HG02840 (cell line): ENCODE data around the gene LBP.
"Not testable (repeated sequence)": the region's sequence is repeated elsewhere in the genome, so short reads cannot be mapped to it uniquely, and the experiment has no call there.

Source experiments
- ATAC-seq: cut with Tn5 transposase; IDR thresholded peaks from one replicate; pipeline ENCODE4 v1.9.1; 2021; ENCODE audit warnings: mild to moderate bottlenecking, moderate library complexity, moderate number of reproducible peaks; ENCODE audit not compliant: unreplicated experiment, low FRiP score

The LBP gene

GRCh38 chr20:38320221-38320620, 26.1 kb upstream of the LBP start:
- ATAC-seq: no peak

- ATAC-seq: no peak
Measured at GRCh38 chr20:38321959-38322598, 24.2 kb upstream of the LBP start.

GRCh38 chr20:38324159-38324558, 22.1 kb upstream of the LBP start:
- ATAC-seq: no peak

GRCh38 chr20:38325167-38325566, 21.1 kb upstream of the LBP start:
- no peak for ATAC-seq

GRCh38 chr20:38325905-38326304, 20.4 kb upstream of the LBP start:
- ATAC-seq: no peak

- no peak for ATAC-seq
Measured at GRCh38 chr20:38326309-38326708, 20.0 kb upstream of the LBP start.

- no peak for ATAC-seq
Measured at GRCh38 chr20:38330638-38331037, 15.6 kb upstream of the LBP start.

GRCh38 chr20:38331245-38331644, 15.0 kb upstream of the LBP start:
- no peak for ATAC-seq

- ATAC-seq: no peak
Measured at GRCh38 chr20:38331814-38332213, 14.5 kb upstream of the LBP start.

- ATAC-seq: no peak
Measured at GRCh38 chr20:38334016-38334415, 12.3 kb upstream of the LBP start.

GRCh38 chr20:38336726-38337125, 9.6 kb upstream of the LBP start:
- no peak for ATAC-seq

GRCh38 chr20:38337561-38338140, 8.6 kb upstream of the LBP start:
- ATAC-seq: no peak

- ATAC-seq: no peak
Measured at GRCh38 chr20:38338849-38339520, 7.3 kb upstream of the LBP start.

- not testable (repeated sequence) for ATAC-seq
Measured at GRCh38 chr20:38339521-38339896, 6.8 kb upstream of the LBP start.

GRCh38 chr20:38339997-38340396, 6.3 kb upstream of the LBP start:
- no peak for ATAC-seq

- ATAC-seq: no peak
Measured at GRCh38 chr20:38340693-38341092, 5.6 kb upstream of the LBP start.

GRCh38 chr20:38342216-38342615, 4.1 kb upstream of the LBP start:
- no peak for ATAC-seq

GRCh38 chr20:38342713-38343310, 3.5 kb upstream of the LBP start:
- no peak for ATAC-seq

- ATAC-seq: no peak
Measured at GRCh38 chr20:38343311-38344106, 2.8 kb upstream of the LBP start.

- no peak for ATAC-seq
Measured at GRCh38 chr20:38344107-38344701, 2.1 kb upstream of the LBP start.
